PC-3 (cell line): Measurements from ENCODE around the gene RIC8B. TPM values are rescaled to one million over a fixed set of nuclear protein-coding genes. Genes with fewer than 3 reads are reported as not detected.

ENCODE experiments used
- ATAC-seq: fragments of 200-7000 bp; cut with Tn5 transposase; 2 replicates; pipeline ENCODE4 v1.9.1; 2020; ENCODE audit warnings: mild to moderate bottlenecking, moderate library complexity
- BruUV-seq: library from RNA; stranded (reverse); fragments of 400-500 nt; replicated peaks from 2 replicates; lab custom pipeline; 2021; lab: Mats Ljungman, UMichigan
- CTCF ChIA-PET: fragments of 300-600 bp; sonication (Branson Sonifier 250); formaldehyde crosslinking; loops from one replicate; lab custom pipeline; 2022; ENCODE audit warnings: antibody characterized with exemption; lab: Charles Lee
- POLR2A ChIA-PET: fragments of 300-600 bp; sonication (Branson Sonifier 250); formaldehyde crosslinking; loops from one replicate; lab custom pipeline; 2022; ENCODE audit warnings: antibody characterized with exemption; ENCODE audit not compliant: unreplicated experiment; lab: Charles Lee
- DNase-seq: peaks from one replicate; pipeline ENCODE4 v3.0.0-alpha.2; 2015
- H2AFZ ChIP-seq: fragments of 300-600 bp; sonication (generic); 2 replicates; pipeline ENCODE4 v1.6.0; 2016; ENCODE audit warnings: antibody characterized with exemption, low read length
- H3F3A ChIP-seq: fragments of 300-600 bp; sonication (generic); one replicate; pipeline ENCODE4 v1.6.0; 2017; ENCODE audit warnings: antibody characterized with exemption, low read length, control low read depth, mild to moderate bottlenecking; ENCODE audit not compliant: unreplicated experiment
- H3K27ac ChIP-seq: fragments of 300-600 bp; sonication (generic); 2 replicates; pipeline ENCODE4 v1.5.1; 2016; ENCODE audit warnings: mild to moderate bottlenecking, low read length
- H3K27me3 ChIP-seq: fragments of 300-600 bp; sonication (generic); 2 replicates; pipeline ENCODE4 v1.6.1; 2016; ENCODE audit warnings: low read length, mixed read lengths
- H3K36me3 ChIP-seq: fragments of 300-600 bp; sonication (generic); 2 replicates; pipeline ENCODE4 v1.6.1; 2016; ENCODE audit warnings: low read depth, mixed run types, low read length, mixed read lengths
- H3K4me1 ChIP-seq: fragments of 300-600 bp; sonication (generic); 2 replicates; pipeline ENCODE4 v1.5.1; 2016; ENCODE audit warnings: low read length; ENCODE audit not compliant: insufficient read depth
- H3K4me2 ChIP-seq: fragments of 300-600 bp; sonication (generic); 2 replicates; pipeline ENCODE4 v1.6.0; 2016; ENCODE audit warnings: low read length
- H3K4me3 ChIP-seq: fragments of 300-600 bp; sonication (generic); 2 replicates; pipeline ENCODE4 v1.5.1; 2016; ENCODE audit warnings: mild to moderate bottlenecking, low read length, mixed read lengths
- H3K79me2 ChIP-seq: fragments of 300-600 bp; sonication (generic); 2 replicates; pipeline ENCODE4 v1.6.1; 2017; ENCODE audit warnings: low read length, mixed read lengths
- H3K9ac ChIP-seq: fragments of 300-600 bp; sonication (generic); 2 replicates; pipeline ENCODE4 v1.6.0; 2016; ENCODE audit warnings: mild to moderate bottlenecking, low read length
- H3K9me2 ChIP-seq: fragments of 300-600 bp; sonication (generic); replicated peaks from 2 replicates; pipeline ENCODE4 v1.6.1; 2016; ENCODE audit warnings: mixed run types, low read length, mixed read lengths
- H3K9me3 ChIP-seq: fragments of 300-600 bp; sonication (generic); 2 replicates; pipeline ENCODE4 v1.6.1; 2016; ENCODE audit warnings: low read length, mixed read lengths
- H4K20me1 ChIP-seq: fragments of 300-600 bp; sonication (generic); 2 replicates; pipeline ENCODE4 v1.6.1; 2016; ENCODE audit warnings: low read length, mixed read lengths
- CTCF ChIP-seq: fragments of 300-600 bp; sonication (generic); conservative IDR thresholded peaks from 2 replicates; pipeline ENCODE4 v1.5.1; 2017; ENCODE audit warnings: antibody characterized with exemption, low read depth, mild to moderate bottlenecking, low read length
- EZH2 ChIP-seq: fragments of 300-600 bp; sonication (generic); IDR thresholded peaks from one replicate; pipeline ENCODE4 v1.6.1; 2017; ENCODE audit warnings: antibody characterized with exemption, mild to moderate bottlenecking, low read length; ENCODE audit not compliant: unreplicated experiment
- EZH2phosphoT487 ChIP-seq: fragments of 300-600 bp; sonication (generic); IDR thresholded peaks from 2 replicates; pipeline ENCODE4 v1.6.1; 2018; ENCODE audit warnings: mild to moderate bottlenecking, antibody characterized with exemption, low read length, borderline replicate concordance
- intact Hi-C: fragments of 100-400 bp; cut with micrococcal nuclease; formaldehyde crosslinking; loops from 2 replicates; pipeline ENCODE4 v1.9.0; 2023
- total RNA-seq: library from RNA; depleted of rRNA; stranded (reverse); fragments of >200 nt; gene quantifications from 2 replicates; pipeline ENCODE4 v1.2.3, GENCODE V29; 2014

RIC8B gene
- total RNA-seq, 1 experiment from 2014 or later = 8.6 TPM

- intact Hi-C loops = no loop called here
- H3K9me3 ChIP-seq = no peaks in the 10 kb centered on the region
- CTCF ChIA-PET = no interaction called here
- no peaks in the 10 kb centered on the region for H3K9me2 ChIP-seq
- H3K79me2 ChIP-seq = no peaks in the 10 kb centered on the region
- POLR2A ChIA-PET = no interaction called here
- H3K27me3 ChIP-seq = no peaks in the 10 kb centered on the region
- H3K36me3 ChIP-seq = peaks cover 10% of the 10 kb centered on the region; the same call in 1 of the 2 replicates
- ATAC-seq (no peak), DNase-seq (no peak)
- no peaks in the 10 kb centered on the region for H3K4me1 ChIP-seq
- BruUV-seq = no TSS peak
- no peaks in the 10 kb centered on the region for H4K20me1 ChIP-seq
- TF ChIP-seq EZH2 (no peak), CTCF (no peak), EZH2phosphoT487 (no peak)
- H3K9ac ChIP-seq = no peak overlapping the region
- no peak overlapping the region for H2AFZ ChIP-seq
- H3K27ac ChIP-seq = no peak overlapping the region
- no peak overlapping the region for H3K4me2 ChIP-seq
- H3F3A ChIP-seq = no peaks in the 10 kb centered on the region
- H3K4me3 ChIP-seq = no peak overlapping the region
Measured at GRCh38 chr12:106886932-106887331, 112.5 kb downstream of the RIC8B start.

GRCh38 chr12:106888348-106888970, 114.0 kb downstream of the RIC8B start:
- no peak overlapping the region for H2AFZ ChIP-seq
- no peaks in the 10 kb centered on the region for H3K9me3 ChIP-seq
- peaks cover 8% of the 10 kb centered on the region; the same call in 1 of the 2 replicates for H3K36me3 ChIP-seq
- no peak overlapping the region for H3K4me3 ChIP-seq
- H3F3A ChIP-seq = no peaks in the 10 kb centered on the region
- CTCF ChIA-PET = no interaction called here
- no peaks in the 10 kb centered on the region for H3K4me1 ChIP-seq
- H3K9ac ChIP-seq = no peak overlapping the region
- no peak overlapping the region for H3K27ac ChIP-seq
- POLR2A ChIA-PET = no interaction called here
- DNase-seq (no peak), ATAC-seq (no peak)
- TF ChIP-seq EZH2 (no peak), EZH2phosphoT487 (no peak), CTCF (no peak)
- no peaks in the 10 kb centered on the region for H4K20me1 ChIP-seq
- intact Hi-C loops = no loop called here
- H3K79me2 ChIP-seq = no peaks in the 10 kb centered on the region
- no TSS peak for BruUV-seq
- no peaks in the 10 kb centered on the region for H3K9me2 ChIP-seq
- H3K27me3 ChIP-seq = no peaks in the 10 kb centered on the region
- no peak overlapping the region for H3K4me2 ChIP-seq

- no peaks in the 10 kb centered on the region for H3K4me1 ChIP-seq
Measured at GRCh38 chr12:106889326-106889725, 114.8 kb downstream of the RIC8B start.

More at GRCh38 chr12:106889326-106889725, 114.8 kb downstream of the RIC8B start:
- H3F3A ChIP-seq = no peaks in the 10 kb centered on the region
- TF ChIP-seq CTCF = no peak
- TF ChIP-seq EZH2phosphoT487 = no peak
- TF ChIP-seq EZH2 = no peak
- H3K9me3 ChIP-seq = no peaks in the 10 kb centered on the region
- H3K79me2 ChIP-seq = no peaks in the 10 kb centered on the region
- H3K27ac ChIP-seq = no peak overlapping the region
- no peak overlapping the region for H3K9ac ChIP-seq
- DNase-seq (no peak), ATAC-seq (no peak)
- H3K36me3 ChIP-seq = peaks cover 8% of the 10 kb centered on the region; the same call in 1 of the 2 replicates
- BruUV-seq = no TSS peak
- ChIA-PET CTCF (no interaction called here), POLR2A (no interaction called here)
- intact Hi-C loops = no loop called here
- H3K4me2 ChIP-seq = no peak overlapping the region
- no peaks in the 10 kb centered on the region for H3K27me3 ChIP-seq
- no peak overlapping the region for H2AFZ ChIP-seq
- no peaks in the 10 kb centered on the region for H4K20me1 ChIP-seq
- H3K4me3 ChIP-seq = no peak overlapping the region
- no peaks in the 10 kb centered on the region for H3K9me2 ChIP-seq
